Measurements from ENCODE around the gene PRSS36. TPM values are rescaled to one million over a fixed set of nuclear protein-coding genes. Genes with fewer than 3 reads are reported as not detected.

PRSS36 gene
- total RNA-seq, 1 experiment from 2014 or later: 0.66 TPM

DNA sequence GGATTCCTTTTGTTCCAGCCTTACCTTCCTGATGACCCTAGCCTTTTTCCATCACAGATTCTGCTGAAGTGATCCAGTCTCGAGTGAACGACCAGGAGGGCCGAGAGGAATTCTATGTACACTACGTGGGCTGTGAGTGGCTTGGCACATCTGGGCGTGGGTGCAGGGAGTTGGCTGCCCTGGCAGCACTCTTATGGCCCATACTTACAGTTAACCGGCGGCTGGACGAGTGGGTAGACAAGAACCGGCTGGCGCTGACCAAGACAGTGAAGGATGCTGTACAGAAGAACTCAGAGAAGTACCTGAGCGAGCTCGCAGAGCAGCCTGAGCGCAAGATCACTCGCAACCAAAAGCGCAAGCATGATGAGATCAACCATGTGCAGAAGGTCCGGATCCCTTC is 29.7 kb downstream of the PRSS36 start:
- H3K9me3 Mint-ChIP-seq: no peaks in the 10 kb centered on the region; a peak in 1 of 5 replicates
- Histone ChIP-seq H3K56ac (ENCODE audit: insufficient read length, low read depth, low read length) (no peak overlapping the region), H2AFZ (ENCODE audit: low read length) (no peak overlapping the region), H4K5ac (ENCODE audit: insufficient read length, low read depth, low read length) (no peak overlapping the region), H2BK15ac (ENCODE audit: low read depth, low read length) (no peak overlapping the region), H3K4me2 (ENCODE audit: insufficient read depth, insufficient read length, low read length) (no peak overlapping the region), H3K4me1 (ENCODE audit: insufficient read depth, low read length) (0 out of 2 replicates have a peak, but pooled peaks cover 2% of the 10 kb centered on the region), H3K79me1 (ENCODE audit: insufficient read depth, low read depth, low read length, poor library complexity, severe bottlenecking) (peaks cover 5% of the 10 kb centered on the region), H3K23me2 (ENCODE audit: insufficient read length, low read depth, low read length, poor library complexity, severe bottlenecking) (no peaks in the 10 kb centered on the region), H2BK120ac (ENCODE audit: low read depth, low read length, poor library complexity, severe bottlenecking) (no peak overlapping the region), H3K4ac (ENCODE audit: low read depth, low read length) (no peak overlapping the region), H3K14ac (ENCODE audit: insufficient read depth, low read length) (no peak overlapping the region), H4K20me1 (ENCODE audit: control insufficient read depth, insufficient read depth, insufficient read length) (no peaks in the 10 kb centered on the region), H3K9me3 (ENCODE audit: control insufficient read depth, low read depth, low read length) (no peaks in the 10 kb centered on the region), H2AK5ac (ENCODE audit: insufficient read length, low read length) (no peak overlapping the region), H3K27me3 (ENCODE audit: insufficient read depth, low read length) (no peaks in the 10 kb centered on the region), H2BK20ac (ENCODE audit: low read depth, low read length, poor library complexity, severe bottlenecking) (no peak overlapping the region), H4K8ac (replicated peaks; ENCODE audit: insufficient read length, low read depth, low read length) (no peak overlapping the region), H3T11ph (ENCODE audit: low read length) (no peak overlapping the region), H2BK12ac (ENCODE audit: insufficient read length, low read depth, low read length) (no peak overlapping the region), H3K23ac (ENCODE audit: insufficient read length, low read depth, low read length) (no peak overlapping the region), H3K9ac (ENCODE audit: extremely low read depth, insufficient read length, low read length) (no peak overlapping the region), H4K91ac (ENCODE audit: insufficient read length, low read depth, low read length) (no peak overlapping the region), H3K18ac (ENCODE audit: insufficient read length, low read depth, low read length) (no peak overlapping the region), H3K27ac (ENCODE audit: insufficient read length, low read depth, low read length) (no peak overlapping the region), H2BK5ac (ENCODE audit: insufficient read length, low read length) (no peak overlapping the region), H3K79me2 (ENCODE audit: insufficient read depth, low read length) (peaks cover 5% of the 10 kb centered on the region; the same call in 1 of the 2 replicates)
- no CpG with 5 or more reads among the region's 16 CpGs for WGBS (ENCODE audit: extremely low coverage, insufficient read length, low lambda C conversion rate)
- H3K36me3 Mint-ChIP-seq (ENCODE audit: insufficient read depth in 1 of 3, low read depth in 3 of 3): peaks cover 31 to 50% (median 42%) of the 10 kb centered on the region in 3 experiments
- TF ChIP-seq, protein P1, sequence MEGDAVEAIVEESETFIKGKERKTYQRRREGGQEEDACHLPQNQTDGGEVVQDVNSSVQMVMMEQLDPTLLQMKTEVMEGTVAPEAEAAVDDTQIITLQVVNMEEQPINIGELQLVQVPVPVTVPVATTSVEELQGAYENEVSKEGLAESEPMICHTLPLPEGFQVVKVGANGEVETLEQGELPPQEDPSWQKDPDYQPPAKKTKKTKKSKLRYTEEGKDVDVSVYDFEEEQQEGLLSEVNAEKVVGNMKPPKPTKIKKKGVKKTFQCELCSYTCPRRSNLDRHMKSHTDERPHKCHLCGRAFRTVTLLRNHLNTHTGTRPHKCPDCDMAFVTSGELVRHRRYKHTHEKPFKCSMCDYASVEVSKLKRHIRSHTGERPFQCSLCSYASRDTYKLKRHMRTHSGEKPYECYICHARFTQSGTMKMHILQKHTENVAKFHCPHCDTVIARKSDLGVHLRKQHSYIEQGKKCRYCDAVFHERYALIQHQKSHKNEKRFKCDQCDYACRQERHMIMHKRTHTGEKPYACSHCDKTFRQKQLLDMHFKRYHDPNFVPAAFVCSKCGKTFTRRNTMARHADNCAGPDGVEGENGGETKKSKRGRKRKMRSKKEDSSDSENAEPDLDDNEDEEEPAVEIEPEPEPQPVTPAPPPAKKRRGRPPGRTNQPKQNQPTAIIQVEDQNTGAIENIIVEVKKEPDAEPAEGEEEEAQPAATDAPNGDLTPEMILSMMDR (conservative IDR thresholded peaks at IDR 0.05): no peak
- peaks cover 10 to 11% of the 10 kb centered on the region in 2 experiments for H3K4me1 Mint-ChIP-seq
- H3K27me3 Mint-ChIP-seq (ENCODE audit: low read depth): no peaks in the 10 kb centered on the region
- H3K27ac Mint-ChIP-seq: no peak overlapping the region
- no peak overlapping the region; a peak in 2 of 5 replicates for H3K4me3 Mint-ChIP-seq
- DNase-seq: no peak

All from H9 (cell line).